HCT116 (cell line): ENCODE data around the gene CLASP2. TPM values are rescaled to one million over a fixed set of nuclear protein-coding genes. Genes with fewer than 3 reads are reported as not detected.
"Not testable (repeated sequence)": the region's sequence is repeated elsewhere in the genome, so short reads cannot be mapped to it uniquely, and the experiment has no call there.

Source experiments
- ATAC-seq: fragments of 200-7000 bp; cut with Tn5 transposase; 2 replicates; pipeline ENCODE4 v1.9.1; 2020; ENCODE audit warnings: mild to moderate bottlenecking, moderate library complexity
- BruUV-seq: library from RNA; stranded (reverse); fragments of 400-500 nt; replicated peaks from 2 replicates; lab custom pipeline; 2021; lab: Mats Ljungman, UMichigan
- CTCF ChIA-PET: fragments of 300-600 bp; sonication (Branson Sonifier 250); formaldehyde crosslinking; loops from one replicate; lab custom pipeline; 2021; ENCODE audit warnings: antibody characterized with exemption; lab: Charles Lee
- POLR2A ChIA-PET: fragments of 300-600, 350-600 bp; sonication (Branson Sonifier 250); formaldehyde crosslinking; loops from one replicate; lab custom pipeline; 2021; ENCODE audit warnings: antibody characterized with exemption; lab: Charles Lee
- RAD21 ChIA-PET, 2 experiments: fragments of 300-600 bp; sonication (Branson Sonifier 250); formaldehyde crosslinking; loops; one replicate each; lab custom pipeline; 2023; ENCODE audit warnings: low total read pairs in 2 of 2; ENCODE audit not compliant: uncharacterized antibody in 2 of 2, unreplicated experiment in 2 of 2, low non-redundant PET in 1 of 2; lab: Charles Lee
- DNase-seq: peaks from one replicate; pipeline ENCODE4 v3.0.0-alpha.2; 2010; ENCODE audit warnings: low read depth, low spot score
- H2AFZ ChIP-seq: fragments of 200-600 bp; shearing (Covaris generic), sonication (generic); 2 replicates; pipeline ENCODE4 v1.6.1; 2017; ENCODE audit warnings: low read depth, mixed run types, mixed read lengths, antibody characterized with exemption, low read length; ENCODE audit not compliant: poor library complexity, severe bottlenecking
- H3K27ac ChIP-seq: 2 replicates; pipeline ENCODE4 v1.5.1; 2012; ENCODE audit warnings: low read depth, low read length
- H3K27me3 ChIP-seq: fragments of 200-600 bp; sonication (generic); 2 replicates; pipeline ENCODE4 v1.6.1; 2016; ENCODE audit warnings: mixed run types, low read length, mixed read lengths; ENCODE audit not compliant: insufficient read depth
- H3K36me3 ChIP-seq, 2 experiments: fragments of 200-500 bp in 1 of 2; fragments of 200-600 bp in 1 of 2; sonication (Bioruptor generic) in 1 of 2; sonication (generic) in 1 of 2; 2 replicates each; pipeline versions ENCODE4 v1.5.1 to v1.6.1; 2014 to 2016; ENCODE audit warnings: low read length in 2 of 2, inconsistent platforms in 1 of 2, mixed read lengths in 1 of 2, mixed run types in 1 of 2; ENCODE audit not compliant: insufficient read depth in 2 of 2, control insufficient read depth in 1 of 2
- H3K4me1 ChIP-seq, 2 experiments: fragments of 200-600 bp in 1 of 2; sonication (generic) in 1 of 2; 2 replicates each; pipeline versions ENCODE4 v1.5.1 to v1.6.1; 2012 to 2017; ENCODE audit warnings: low read length in 2 of 2, inconsistent platforms in 1 of 2, mild to moderate bottlenecking in 1 of 2, mixed read lengths in 1 of 2, mixed run types in 1 of 2, moderate library complexity in 1 of 2; ENCODE audit not compliant: insufficient read depth in 2 of 2, control insufficient read depth in 1 of 2
- H3K4me2 ChIP-seq: fragments of 200-600 bp; sonication (generic); 2 replicates; pipeline ENCODE4 v1.6.1; 2017; ENCODE audit warnings: mixed run types, low read length, mixed read lengths
- H3K4me3 ChIP-seq, 2 experiments: fragments of 200-600 bp in 1 of 2; sonication (generic) in 1 of 2; replicated peaks in 1 of 2; 2 replicates each; pipeline ENCODE4 v1.5.1; 2011 to 2016; ENCODE audit warnings: low read length in 2 of 2, control low read depth in 1 of 2, low read depth in 1 of 2, mild to moderate bottlenecking in 1 of 2, mixed read lengths in 1 of 2, mixed run types in 1 of 2
- H3K79me2 ChIP-seq: fragments of 200-600 bp; sonication (generic); 2 replicates; pipeline ENCODE4 v1.6.1; 2017; ENCODE audit warnings: mild to moderate bottlenecking, mixed run types, low read length, moderate library complexity, mixed read lengths; ENCODE audit not compliant: insufficient read depth
- H3K9ac ChIP-seq: fragments of 200-600 bp; sonication (generic); 2 replicates; pipeline ENCODE4 v1.6.1; 2016; ENCODE audit warnings: low read length, mixed read lengths
- H3K9me2 ChIP-seq: fragments of 200-600 bp; sonication (generic), shearing (Covaris generic); 2 replicates; pipeline ENCODE4 v1.6.1; 2017; ENCODE audit warnings: mixed run types, mild to moderate bottlenecking, moderate library complexity; ENCODE audit not compliant: insufficient read depth
- H3K9me3 ChIP-seq, 2 experiments: fragments of 200-500 bp in 1 of 2; fragments of 200-600 bp in 1 of 2; sonication (Bioruptor generic) in 1 of 2; sonication (generic) in 1 of 2; 2 replicates each; pipeline ENCODE4 v1.6.1; 2014 to 2017; ENCODE audit warnings: low read length in 2 of 2, mixed read lengths in 2 of 2, inconsistent platforms in 1 of 2, low read depth in 1 of 2, mild to moderate bottlenecking in 1 of 2, mixed run types in 1 of 2, moderate library complexity in 1 of 2; ENCODE audit not compliant: control insufficient read depth in 1 of 2, insufficient read depth in 1 of 2
- H4K20me1 ChIP-seq: fragments of 200-600 bp; sonication (generic), shearing (Covaris generic); 2 replicates; pipeline ENCODE4 v1.6.1; 2017; ENCODE audit warnings: mixed run types, mild to moderate bottlenecking, moderate library complexity; ENCODE audit not compliant: insufficient read depth
- EGR1 ChIP-seq: IDR thresholded peaks from 2 replicates; pipeline ENCODE4 v1.6.1; 2012; ENCODE audit warnings: low read depth
- ELF1 ChIP-seq: IDR thresholded peaks from 2 replicates; pipeline ENCODE4 v1.6.1; 2012; ENCODE audit warnings: low read depth, borderline replicate concordance
- POLR2AphosphoS5 ChIP-seq: IDR thresholded peaks from 2 replicates; pipeline ENCODE4 v1.6.1; 2011; ENCODE audit warnings: mild to moderate bottlenecking, low read depth, low read length, moderate library complexity
- RAD21 ChIP-seq: IDR thresholded peaks from 2 replicates; pipeline ENCODE4 v1.6.1; 2012; ENCODE audit warnings: low read depth, mild to moderate bottlenecking
- REST ChIP-seq: IDR thresholded peaks from 2 replicates; pipeline ENCODE4 v1.6.1; 2012; ENCODE audit warnings: low read depth
- SP1 ChIP-seq: IDR thresholded peaks from 2 replicates; pipeline ENCODE4 v1.6.1; 2012; ENCODE audit warnings: low read depth
- intact Hi-C: fragments of 100-400 bp; cut with micrococcal nuclease; formaldehyde crosslinking; loops from 2 replicates; pipeline ENCODE4 v1.10.0; 2022
- total RNA-seq: library from RNA; stranded (reverse); gene quantifications from one replicate; pipeline ENCODE4 v1.2.1, GENCODE V29; 2021; ENCODE audit not compliant: unreplicated experiment

The CLASP2 gene
- total RNA-seq, 1 experiment from 2014 or later = 36.3 TPM

- H3K36me3 ChIP-seq = no peaks in the 10 kb centered on the region
- no peak overlapping the region for H3K4me3 ChIP-seq
- no peak overlapping the region for H3K9ac ChIP-seq
- no peak overlapping the region for H3K4me2 ChIP-seq
- no TSS peak for BruUV-seq
- TF ChIP-seq EGR1 (no peak), POLR2AphosphoS5 (no peak), RAD21 (no peak), REST (no peak), SP1 (no peak), ELF1 (no peak)
- no peaks in the 10 kb centered on the region for H4K20me1 ChIP-seq
- H3K9me3 ChIP-seq = no peaks in the 10 kb centered on the region
- no peaks in the 10 kb centered on the region for H3K79me2 ChIP-seq
- H3K4me1 ChIP-seq = no peaks in the 10 kb centered on the region
- no peak for ATAC-seq
- no peaks in the 10 kb centered on the region for H3K27me3 ChIP-seq
- DNase-seq = no peak
- H2AFZ ChIP-seq = no peak overlapping the region
- intact Hi-C loops = loop anchor here (10.0 kb wide), 1 partner anchor 347 kb away; the partner anchor contains the start of gene PDCD6IP
- RAD21 ChIA-PET = no interaction called here
- CTCF ChIA-PET = no interaction called here
- POLR2A ChIA-PET = no interaction called here
- no peak overlapping the region for H3K27ac ChIP-seq
- H3K9me2 ChIP-seq = no peaks in the 10 kb centered on the region
Measured at GRCh38 chr3:33447958-33448357, 270.1 kb downstream of the CLASP2 start.

- H4K20me1 ChIP-seq, RAD21 ChIA-PET, H3K4me2 ChIP-seq, DNase-seq, H3K36me3 ChIP-seq, H3K4me1 ChIP-seq, H3K79me2 ChIP-seq, CTCF ChIA-PET, H3K9ac ChIP-seq, H3K9me2 ChIP-seq, H3K27me3 ChIP-seq, POLR2A ChIA-PET, H3K9me3 ChIP-seq, BruUV-seq, H2AFZ ChIP-seq, ATAC-seq, H3K4me3 ChIP-seq, H3K27ac ChIP-seq: not testable (repeated sequence)
- intact Hi-C loops = loop anchor here (10.0 kb wide), 1 partner anchor 348 kb away; the partner anchor contains the start of gene PDCD6IP
Measured at GRCh38 chr3:33447256-33447625, 270.8 kb downstream of the CLASP2 start.

Other genes with a start within 250 kb of the CLASP2 start
- 241 TPM for gene PDCD6IP, start 80.4 kb upstream of the CLASP2 start, total RNA-seq